Peyer's patch (tissue), 4 donors: ENCODE data around the gene E2F8.

ENCODE experiments used
- CTCF ChIP-seq, 6 experiments: fragments of 450-650 bp in 4 of 6; fragments of 200-600 bp in 2 of 6; sonication (generic) in 1 of 6; IDR thresholded peaks; one replicate each; pipeline ENCODE4 v1.5.1; 2017 to 2019; ENCODE audit warnings: antibody characterized with exemption in 6 of 6, mild to moderate bottlenecking in 3 of 6, moderate library complexity in 1 of 6
- POLR2A ChIP-seq, 2 donors: fragments of 450-650 bp; IDR thresholded peaks; one replicate each; pipeline ENCODE4 v1.5.1; 2017; ENCODE audit warnings: antibody characterized with exemption in 2 of 2, mild to moderate bottlenecking in 2 of 2, moderate library complexity in 2 of 2

GRCh38 chr11:19226378-19227195, 14.2 kb downstream of the E2F8 start:
- TF ChIP-seq POLR2A (IDR thresholded peaks at IDR 0.05) = no peak
- no peak for TF ChIP-seq CTCF (IDR thresholded peaks at IDR 0.05)
